HG03439 (cell line): ENCODE results near the gene SSR4.

Source experiments
- ATAC-seq: cut with Tn5 transposase; IDR thresholded peaks from one replicate; pipeline ENCODE4 v1.9.1; 2021; ENCODE audit warnings: mild to moderate bottlenecking, moderate library complexity; ENCODE audit not compliant: unreplicated experiment

Gene SSR4

GRCh38 chrX:153780678-153781427, 13.6 kb upstream of the SSR4 start, which contains the start of gene SRPK3:
Gene SRPK3 (plus strand): TSS chrX:153781041. CDS start chrX:153781087, 46 bp downstream.
- ATAC-seq: no peak

- no peak for ATAC-seq
Observed at GRCh38 chrX:153781428-153782047, 12.9 kb upstream of the SSR4 start.

- ATAC-seq: no peak
Observed at GRCh38 chrX:153782313-153782712, 12.2 kb upstream of the SSR4 start.

- ATAC-seq: no peak
Observed at GRCh38 chrX:153782871-153783270, 11.6 kb upstream of the SSR4 start.

GRCh38 chrX:153783378-153784013, 11.0 kb upstream of the SSR4 start:
- no peak for ATAC-seq

GRCh38 chrX:153784325-153784967, 10.0 kb upstream of the SSR4 start:
- ATAC-seq: no peak

- no peak for ATAC-seq
Observed at GRCh38 chrX:153786669-153787068, 7.8 kb upstream of the SSR4 start.

- ATAC-seq: no peak
Observed at GRCh38 chrX:153789654-153790053, 4.8 kb upstream of the SSR4 start.

- no peak for ATAC-seq
Observed at GRCh38 chrX:153791104-153791852, 3.2 kb upstream of the SSR4 start.

- ATAC-seq: no peak
Observed at GRCh38 chrX:153792368-153792767, 2.1 kb upstream of the SSR4 start.

GRCh38 chrX:153793291-153793690, 1.2 kb upstream of the SSR4 start:
- no peak for ATAC-seq

- ATAC-seq: no peak
Observed at GRCh38 chrX:153794897-153795816, 689 bp downstream of the SSR4 start.

- ATAC-seq: no peak
Observed at GRCh38 chrX:153797415-153798015, 3.0 kb downstream of the SSR4 start.

GRCh38 chrX:153799326-153799725, 4.9 kb downstream of the SSR4 start:
- ATAC-seq: no peak

GRCh38 chrX:153800177-153800722, 5.8 kb downstream of the SSR4 start:
- no peak for ATAC-seq

GRCh38 chrX:153800746-153801145, 6.3 kb downstream of the SSR4 start:
- no peak for ATAC-seq

- no peak for ATAC-seq
Observed at GRCh38 chrX:153801669-153802068, 7.2 kb downstream of the SSR4 start.

GRCh38 chrX:153802513-153803045, 8.1 kb downstream of the SSR4 start:
- no peak for ATAC-seq
